CD4-positive, alpha-beta T cell treated with Interferon gamma for 1 hour (primary cell): ENCODE data around the gene LCP2.

Experiments used
- DNase-seq: peaks from one replicate; pipeline ENCODE4 v3.0.0-alpha.2; 2020

Gene LCP2

GRCh38 chr5:170294556-170294955 is 3.0 kb downstream of the LCP2 start:
- DNase-seq: no peak

GRCh38 chr5:170294057-170294456 is 3.5 kb downstream of the LCP2 start:
- no peak for DNase-seq

- peak; percentile 84 for DNase-seq
Observed at GRCh38 chr5:170293273-170293672, 4.3 kb downstream of the LCP2 start.

- no peak for DNase-seq
Observed at GRCh38 chr5:170292179-170293104, 5.1 kb downstream of the LCP2 start.

- no peak for DNase-seq
Observed at GRCh38 chr5:170290498-170290897, 7.1 kb downstream of the LCP2 start.

GRCh38 chr5:170289764-170290163 is 7.8 kb downstream of the LCP2 start:
- no peak for DNase-seq

GRCh38 chr5:170289121-170289520 is 8.5 kb downstream of the LCP2 start:
- DNase-seq: no peak

- no peak for DNase-seq
Observed at GRCh38 chr5:170288551-170288950, 9.0 kb downstream of the LCP2 start.

GRCh38 chr5:170288151-170288550 is 9.4 kb downstream of the LCP2 start:
- DNase-seq: no peak

- DNase-seq: peak; percentile 33
Observed at GRCh38 chr5:170287532-170287931, 10.0 kb downstream of the LCP2 start.

GRCh38 chr5:170286386-170286925 is 11.1 kb downstream of the LCP2 start:
- no peak for DNase-seq

GRCh38 chr5:170285181-170285580 is 12.4 kb downstream of the LCP2 start:
- no peak for DNase-seq

- no peak for DNase-seq
Observed at GRCh38 chr5:170284231-170284630, 13.3 kb downstream of the LCP2 start.

- no peak for DNase-seq
Observed at GRCh38 chr5:170283296-170283695, 14.3 kb downstream of the LCP2 start.

- DNase-seq: no peak
Observed at GRCh38 chr5:170280011-170280493, 17.5 kb downstream of the LCP2 start.

- DNase-seq: no peak
Observed at GRCh38 chr5:170279459-170279817, 18.1 kb downstream of the LCP2 start.

- peak; percentile 85 for DNase-seq
Observed at GRCh38 chr5:170278611-170279458, 18.7 kb downstream of the LCP2 start.

GRCh38 chr5:170277867-170278281 is 19.7 kb downstream of the LCP2 start:
- no peak for DNase-seq

GRCh38 chr5:170276140-170276539 is 21.4 kb downstream of the LCP2 start:
- no peak for DNase-seq

- peak; percentile 59 for DNase-seq
Observed at GRCh38 chr5:170275376-170275994, 22.1 kb downstream of the LCP2 start.

GRCh38 chr5:170273968-170274710 is 23.4 kb downstream of the LCP2 start:
- DNase-seq: peak; percentile 67
